ENCODE results near the gene SRRM3.

GRCh38 chr7:76187272-76187671 is 14.4 kb upstream of the SRRM3 start:
- TF ChIP-seq CEBPB (IDR thresholded peaks at IDR 0.05) (no peak), ELK1 (IDR thresholded peaks at IDR 0.05; ENCODE audit: low read depth, low read length) (no peak), FOXS1 (CRISPR knock-in tag; IDR thresholded peaks at IDR 0.05) (no peak), JUN (IDR thresholded peaks at IDR 0.05) (no peak), POLR2A (IDR thresholded peaks at IDR 0.05; ENCODE audit: low read length) (no peak), PBX3 (IDR thresholded peaks at IDR 0.05) (no peak), BHLHE40 (IDR thresholded peaks at IDR 0.05; ENCODE audit: low read depth, low read length) (no peak), RNF2 (IDR thresholded peaks at IDR 0.05; ENCODE audit: borderline replicate concordance, low read depth) (no peak)
- TF ChIP-seq, protein P1, sequence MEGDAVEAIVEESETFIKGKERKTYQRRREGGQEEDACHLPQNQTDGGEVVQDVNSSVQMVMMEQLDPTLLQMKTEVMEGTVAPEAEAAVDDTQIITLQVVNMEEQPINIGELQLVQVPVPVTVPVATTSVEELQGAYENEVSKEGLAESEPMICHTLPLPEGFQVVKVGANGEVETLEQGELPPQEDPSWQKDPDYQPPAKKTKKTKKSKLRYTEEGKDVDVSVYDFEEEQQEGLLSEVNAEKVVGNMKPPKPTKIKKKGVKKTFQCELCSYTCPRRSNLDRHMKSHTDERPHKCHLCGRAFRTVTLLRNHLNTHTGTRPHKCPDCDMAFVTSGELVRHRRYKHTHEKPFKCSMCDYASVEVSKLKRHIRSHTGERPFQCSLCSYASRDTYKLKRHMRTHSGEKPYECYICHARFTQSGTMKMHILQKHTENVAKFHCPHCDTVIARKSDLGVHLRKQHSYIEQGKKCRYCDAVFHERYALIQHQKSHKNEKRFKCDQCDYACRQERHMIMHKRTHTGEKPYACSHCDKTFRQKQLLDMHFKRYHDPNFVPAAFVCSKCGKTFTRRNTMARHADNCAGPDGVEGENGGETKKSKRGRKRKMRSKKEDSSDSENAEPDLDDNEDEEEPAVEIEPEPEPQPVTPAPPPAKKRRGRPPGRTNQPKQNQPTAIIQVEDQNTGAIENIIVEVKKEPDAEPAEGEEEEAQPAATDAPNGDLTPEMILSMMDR (IDR thresholded peaks at IDR 0.05) = no peak
